Nucleus accumbens (tissue), 56 donors: Measurements from ENCODE around the gene CCDC7.
"Not testable (repeated sequence)": the region's sequence is repeated elsewhere in the genome, so short reads cannot be mapped to it uniquely, and the experiment has no call there.

Experiments used
- DNase-seq, 56 donors: peaks; one replicate each; lab custom pipeline; 2025; lab: John Stamatoyannopoulos, UW

CCDC7 gene

DNA sequence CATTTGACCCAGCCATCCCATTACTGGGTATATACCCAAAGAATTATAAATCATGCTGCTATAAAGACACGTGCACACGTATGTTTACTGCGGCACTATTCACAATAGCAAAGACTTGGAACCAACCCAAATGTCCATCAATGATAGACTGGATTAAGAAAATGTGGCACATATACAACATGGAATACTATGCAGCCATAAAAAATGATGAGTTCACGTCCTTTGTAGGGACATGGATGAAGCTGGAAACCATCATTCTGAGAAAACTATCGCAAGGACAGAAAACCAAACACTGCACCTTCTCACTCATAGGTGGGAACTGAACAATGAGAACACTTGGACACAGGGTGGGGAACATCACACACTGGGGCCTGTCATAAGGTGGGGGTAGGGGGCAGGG is 471.9 kb downstream of the CCDC7 start:
- DNase-seq, result not testable (repeated sequence)

DNA sequence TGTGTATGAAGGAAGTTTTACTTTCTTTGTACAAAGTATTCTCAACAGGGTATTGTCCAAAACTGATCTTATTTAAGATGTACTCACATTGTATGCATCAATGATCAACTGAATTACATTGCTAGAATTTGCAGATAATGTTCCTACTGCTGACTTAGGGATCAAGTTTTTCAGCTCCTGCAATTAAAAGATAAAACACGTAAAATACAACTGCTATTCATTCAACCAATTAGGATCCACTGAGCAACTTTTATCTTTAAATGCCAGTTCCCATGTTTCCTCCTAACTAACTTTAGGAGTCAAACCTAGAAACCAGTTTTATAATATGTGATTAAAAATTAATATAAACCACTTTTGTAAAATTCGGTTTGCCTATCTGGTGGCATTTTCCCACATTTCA is 476.2 kb downstream of the CCDC7 start:
- no peak for DNase-seq

DNA sequence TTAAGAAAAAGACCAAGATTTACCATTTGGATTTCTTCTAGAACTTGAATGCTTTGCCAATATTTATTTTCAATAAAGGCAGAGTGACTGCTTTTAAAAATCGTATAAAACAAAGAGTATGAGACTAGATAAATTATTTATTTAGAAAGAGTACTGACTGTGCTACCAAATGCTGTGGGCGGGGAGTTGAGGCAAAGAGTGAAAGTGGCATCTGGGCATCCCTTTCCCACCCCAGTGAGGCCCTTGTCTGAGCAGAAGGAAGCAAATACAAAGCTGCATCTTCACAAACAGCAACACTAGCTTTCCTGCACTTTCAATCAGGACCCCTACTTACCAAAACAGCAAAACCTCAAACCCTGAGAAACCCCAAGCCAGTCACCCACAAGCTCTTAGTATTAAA is 477.2 kb downstream of the CCDC7 start:
- no peak for DNase-seq

DNA sequence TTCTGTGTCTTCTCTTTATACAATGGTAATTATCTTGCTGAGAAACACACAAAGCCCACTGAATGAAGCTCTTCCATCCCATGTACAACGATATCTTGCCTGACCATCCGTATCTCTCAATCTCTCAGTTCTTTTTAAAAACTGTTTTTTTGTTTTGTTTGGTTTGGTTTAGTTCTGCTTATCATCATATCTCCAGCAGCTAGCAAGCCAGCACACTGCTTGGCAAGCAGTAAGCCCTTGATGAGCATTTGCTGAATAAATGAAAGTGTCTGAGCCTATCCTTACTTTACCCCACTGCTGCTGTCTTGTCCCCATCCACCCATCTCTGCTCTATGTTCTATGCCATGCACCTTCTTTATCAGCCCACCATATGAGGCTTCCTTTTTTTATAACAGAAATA is 477.9 kb downstream of the CCDC7 start:
- no peak for DNase-seq
